Stimulated activated CD8-positive, alpha-beta memory T cell treated with anti-CD3 and anti-CD28 coated beads, Interleukin-15, amount 100 ng/mL, for 1 hour (primary cell): ENCODE results near the gene RGS6.
A peak's percentile ranks its signal among the peaks of the same experiment; 100 is the strongest.

Experiments used
- DNase-seq: peaks from one replicate; pipeline ENCODE4 v3.0.0-alpha.2; 2020; ENCODE audit warnings: low read depth

The RGS6 gene

GRCh38 chr14:72503271-72503670 is 571.0 kb downstream of the RGS6 start:
- DNase-seq, result no peak

GRCh38 chr14:72503696-72504368 is 571.6 kb downstream of the RGS6 start:
- DNase-seq, result no peak

- no peak for DNase-seq
Observed at GRCh38 chr14:72510566-72510965, 578.3 kb downstream of the RGS6 start.

DNA sequence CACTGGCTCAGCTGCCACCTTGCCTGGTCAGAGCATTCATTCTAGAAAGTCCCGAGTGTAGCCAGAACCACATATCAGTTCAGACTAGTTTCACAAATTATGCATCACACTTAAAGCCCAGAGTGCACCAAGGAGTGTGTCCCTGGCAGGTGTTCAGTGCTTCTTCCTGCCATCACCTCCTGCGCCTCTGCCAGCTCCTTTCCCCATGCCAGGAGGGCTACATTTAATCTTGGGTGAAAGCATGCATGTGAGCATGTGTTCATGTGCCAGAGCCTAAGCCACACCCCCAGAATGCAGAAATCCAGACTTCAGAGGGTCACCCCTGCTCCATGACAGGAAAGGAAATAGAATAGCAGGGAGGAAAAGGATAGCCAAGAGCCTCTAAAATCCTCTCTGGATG is 580.1 kb downstream of the RGS6 start:
- DNase-seq, result no peak

- DNase-seq, result no peak
Observed at GRCh38 chr14:72512925-72513324, 580.7 kb downstream of the RGS6 start.

- DNase-seq, result no peak
Observed at GRCh38 chr14:72513346-72513745, 581.1 kb downstream of the RGS6 start.

DNA sequence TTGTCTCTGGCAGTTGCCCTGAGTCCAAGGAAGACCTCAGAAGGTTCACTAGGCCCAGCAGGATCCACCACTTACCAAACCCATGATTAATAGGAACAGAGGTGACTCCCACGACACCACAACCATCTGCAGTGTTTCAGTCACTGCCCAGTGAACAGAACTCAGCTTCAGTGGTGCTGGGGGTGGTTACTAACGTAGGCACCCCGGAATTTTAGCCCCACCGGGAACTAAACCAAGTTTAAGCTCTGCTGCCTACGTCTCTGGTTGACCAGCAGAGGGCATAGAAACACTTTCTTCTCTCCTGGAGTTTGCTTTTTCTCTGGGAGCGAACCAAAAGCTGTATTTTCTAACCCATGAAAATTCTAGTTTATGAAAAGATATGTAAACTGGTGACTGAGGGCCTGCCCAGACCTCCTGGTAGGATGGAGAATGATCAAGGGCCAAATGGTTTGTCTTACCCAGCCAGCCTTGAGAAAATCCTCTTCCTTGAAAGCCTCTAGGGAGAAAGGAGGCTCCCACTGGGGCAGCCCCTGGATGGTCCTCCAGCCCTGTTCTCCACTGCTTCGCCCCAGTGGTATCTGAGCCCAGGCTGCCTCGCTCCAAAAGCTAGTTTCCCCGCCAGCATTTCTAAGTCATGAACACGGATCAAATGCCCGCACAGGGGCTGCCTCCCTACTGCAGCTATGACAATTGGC is 581.9 kb downstream of the RGS6 start:
- no peak for DNase-seq

GRCh38 chr14:72514660-72515025 is 582.4 kb downstream of the RGS6 start:
- no peak for DNase-seq

DNA sequence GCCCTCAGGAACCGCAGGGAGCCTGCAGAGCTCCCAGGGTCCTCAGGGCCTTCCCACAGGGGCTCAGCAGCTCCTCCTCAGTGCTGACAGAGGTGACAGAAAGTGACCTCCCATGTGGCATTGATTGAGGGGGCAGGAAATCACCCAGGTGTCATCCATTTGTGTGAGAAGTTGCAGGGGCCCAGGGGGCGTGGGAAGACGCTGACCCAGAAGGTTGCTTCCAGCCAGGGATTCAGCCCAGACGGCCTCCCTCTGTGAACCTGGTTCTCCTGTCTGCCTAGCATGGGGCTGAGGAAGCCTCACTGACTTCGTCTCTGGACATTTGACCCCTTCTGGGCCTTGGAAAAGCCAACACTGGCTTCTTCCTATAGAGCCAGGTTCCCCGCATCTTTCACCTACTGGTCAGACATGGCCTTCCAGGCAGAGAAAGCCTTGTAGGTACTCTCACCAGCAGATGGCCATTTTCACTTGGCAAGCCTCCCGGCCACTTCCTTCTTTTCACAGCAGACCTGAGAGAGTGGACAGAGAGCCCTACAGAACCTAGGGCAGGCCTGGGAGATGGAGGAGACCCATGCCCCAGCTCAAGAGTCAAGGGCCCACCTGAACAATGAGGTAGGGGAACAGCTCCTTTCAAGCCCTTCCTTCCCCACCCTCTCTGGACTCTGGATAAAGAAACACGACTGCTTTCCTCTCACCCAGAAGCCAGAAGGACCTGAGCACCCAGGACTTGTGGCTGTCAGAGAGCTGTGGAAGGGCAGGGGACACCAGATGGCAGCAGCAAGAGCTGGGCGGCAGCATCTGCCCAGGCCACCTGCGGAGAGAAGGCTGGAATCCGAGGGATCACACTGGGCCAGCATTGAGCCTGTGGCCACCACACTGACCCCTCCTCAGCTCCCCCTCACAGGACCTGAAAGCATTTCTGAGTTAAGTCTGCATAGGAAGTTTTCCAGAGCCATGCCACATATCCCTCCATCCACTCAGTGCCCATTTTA is 583.8 kb downstream of the RGS6 start:
- DNase-seq, result no peak

DNA sequence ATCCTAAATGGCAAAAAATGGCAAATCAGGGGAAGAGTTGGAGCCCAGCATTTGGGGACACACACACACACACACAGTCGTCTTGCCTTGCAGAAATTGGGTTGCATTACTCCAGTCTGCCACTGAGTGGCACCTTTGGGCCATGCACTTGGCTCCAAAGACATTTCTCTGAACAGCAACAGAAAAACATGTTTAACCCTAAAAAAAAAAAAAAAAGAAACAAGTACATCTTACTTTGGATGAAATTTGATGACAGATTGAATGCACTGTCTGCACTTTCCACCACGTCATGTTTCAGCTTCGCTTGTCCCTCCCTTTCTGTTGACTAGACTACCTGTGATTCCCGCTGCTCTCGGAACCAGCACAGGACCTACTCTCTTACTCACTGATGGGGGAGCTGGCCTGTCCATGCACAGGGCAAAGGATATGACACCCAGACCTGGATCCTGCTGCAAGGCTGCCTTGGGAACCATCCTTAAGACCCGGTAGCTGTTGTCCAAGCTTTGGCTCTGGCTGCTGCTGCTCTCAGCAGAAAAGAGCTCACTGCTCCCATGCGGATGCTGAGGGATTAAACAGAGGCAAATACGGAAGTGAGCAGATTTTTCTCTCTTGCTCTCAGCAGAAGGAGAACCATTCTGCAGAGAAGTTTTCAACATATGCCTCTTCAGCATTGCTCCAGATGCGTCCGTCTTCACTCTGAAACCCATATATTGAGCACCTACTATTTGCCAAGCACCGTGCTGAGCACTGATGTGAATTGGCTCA is 584.9 kb downstream of the RGS6 start:
- DNase-seq, result peak; percentile 52

- DNase-seq, result no peak
Observed at GRCh38 chr14:72517736-72518135, 585.5 kb downstream of the RGS6 start.

GRCh38 chr14:72518809-72519377 is 586.7 kb downstream of the RGS6 start:
- DNase-seq, result peak; percentile 2

DNA sequence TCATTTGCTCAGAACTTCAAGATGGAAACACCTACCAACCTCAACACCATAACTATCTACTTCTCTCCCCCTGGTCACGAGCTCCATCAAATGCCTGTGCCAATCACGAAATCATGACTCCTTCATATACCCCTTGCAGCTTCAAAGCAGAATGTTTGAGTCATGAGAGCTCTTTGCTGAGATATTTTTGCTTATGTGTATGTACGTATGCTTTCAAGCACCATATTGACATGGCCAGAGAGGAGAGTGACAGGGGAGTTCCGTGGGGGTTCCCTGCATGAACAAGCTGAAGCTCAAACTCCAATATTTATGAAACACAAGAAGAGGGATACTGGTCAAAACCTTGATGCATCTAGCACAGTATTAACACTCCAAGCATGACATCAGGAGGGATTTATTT is 587.3 kb downstream of the RGS6 start:
- no peak for DNase-seq

GRCh38 chr14:72521045-72521444 is 588.8 kb downstream of the RGS6 start:
- DNase-seq, result no peak

GRCh38 chr14:72521968-72522741 is 589.9 kb downstream of the RGS6 start:
- no peak for DNase-seq

DNA sequence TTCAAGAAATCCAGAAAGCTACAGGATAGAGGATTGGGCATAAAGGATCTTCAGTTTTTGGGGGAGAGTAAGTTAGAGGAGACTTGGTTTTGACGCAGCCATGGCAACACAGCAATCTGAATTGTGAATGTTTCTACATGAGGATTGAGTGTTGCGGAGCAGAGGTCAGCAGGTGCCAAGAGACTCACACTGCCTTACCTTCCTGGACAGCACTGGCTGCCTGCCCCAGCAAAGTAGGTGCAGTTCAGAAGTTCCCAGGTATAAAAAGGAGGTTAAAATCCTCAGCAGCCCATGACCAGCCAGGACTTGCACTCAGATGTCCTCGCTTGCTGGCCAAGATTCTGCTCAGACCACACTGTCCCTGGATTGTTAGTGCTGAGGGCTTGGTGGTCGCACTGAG is 590.6 kb downstream of the RGS6 start:
- no peak for DNase-seq

- no peak for DNase-seq
Observed at GRCh38 chr14:72523424-72524294, 591.4 kb downstream of the RGS6 start.

- no peak for DNase-seq
Observed at GRCh38 chr14:72524295-72524629, 592.0 kb downstream of the RGS6 start.

- DNase-seq, result no peak
Observed at GRCh38 chr14:72525087-72525915, 593.1 kb downstream of the RGS6 start.
